B cell (primary cell): Measurements from ENCODE around the gene CSRP3.

Experiments used
- EZH2 ChIP-seq: IDR thresholded peaks from 2 replicates; pipeline ENCODE4 v1.6.1; 2012; ENCODE audit warnings: borderline replicate concordance, low read depth, mild to moderate bottlenecking, moderate library complexity, low read length; ENCODE audit not compliant: insufficient read depth, poor library complexity, severe bottlenecking
- TF ChIP-seq, protein P1 (sequence below): fragments of 200-600 bp; IDR thresholded peaks from one replicate; pipeline ENCODE4 v1.8.0; 2022; ENCODE audit warnings: antibody characterized with exemption, mild to moderate bottlenecking

DNA sequence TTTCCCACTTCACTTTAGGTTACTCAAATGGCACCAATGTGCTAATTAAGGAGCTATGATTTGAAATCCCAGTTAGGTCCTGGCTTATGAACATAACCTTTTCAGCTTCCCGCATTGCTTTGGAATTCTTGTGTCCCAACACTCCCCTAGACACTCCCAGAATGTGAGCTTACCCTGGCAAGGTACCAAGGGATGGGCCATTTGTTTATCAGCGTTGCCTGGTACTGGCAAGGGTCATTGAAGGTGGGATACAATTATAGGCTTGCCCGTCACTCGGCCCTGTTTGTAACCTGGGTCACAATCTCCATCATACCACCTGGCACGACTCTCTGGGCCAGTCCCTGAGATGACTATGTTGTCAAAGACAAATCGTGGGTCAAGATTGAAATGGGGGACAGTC lies 5.4 kb downstream of the CSRP3 start:
- TF ChIP-seq, protein P1, sequence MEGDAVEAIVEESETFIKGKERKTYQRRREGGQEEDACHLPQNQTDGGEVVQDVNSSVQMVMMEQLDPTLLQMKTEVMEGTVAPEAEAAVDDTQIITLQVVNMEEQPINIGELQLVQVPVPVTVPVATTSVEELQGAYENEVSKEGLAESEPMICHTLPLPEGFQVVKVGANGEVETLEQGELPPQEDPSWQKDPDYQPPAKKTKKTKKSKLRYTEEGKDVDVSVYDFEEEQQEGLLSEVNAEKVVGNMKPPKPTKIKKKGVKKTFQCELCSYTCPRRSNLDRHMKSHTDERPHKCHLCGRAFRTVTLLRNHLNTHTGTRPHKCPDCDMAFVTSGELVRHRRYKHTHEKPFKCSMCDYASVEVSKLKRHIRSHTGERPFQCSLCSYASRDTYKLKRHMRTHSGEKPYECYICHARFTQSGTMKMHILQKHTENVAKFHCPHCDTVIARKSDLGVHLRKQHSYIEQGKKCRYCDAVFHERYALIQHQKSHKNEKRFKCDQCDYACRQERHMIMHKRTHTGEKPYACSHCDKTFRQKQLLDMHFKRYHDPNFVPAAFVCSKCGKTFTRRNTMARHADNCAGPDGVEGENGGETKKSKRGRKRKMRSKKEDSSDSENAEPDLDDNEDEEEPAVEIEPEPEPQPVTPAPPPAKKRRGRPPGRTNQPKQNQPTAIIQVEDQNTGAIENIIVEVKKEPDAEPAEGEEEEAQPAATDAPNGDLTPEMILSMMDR = no peak
- no peak for TF ChIP-seq EZH2
